ENCODE results near the gene RPRD1A. TPM values are rescaled to one million over a fixed set of nuclear protein-coding genes. Genes with fewer than 3 reads are reported as not detected.
"Not testable (repeated sequence)": the region's sequence is repeated elsewhere in the genome, so short reads cannot be mapped to it uniquely, and the experiment has no call there.

RPRD1A gene, protein sequence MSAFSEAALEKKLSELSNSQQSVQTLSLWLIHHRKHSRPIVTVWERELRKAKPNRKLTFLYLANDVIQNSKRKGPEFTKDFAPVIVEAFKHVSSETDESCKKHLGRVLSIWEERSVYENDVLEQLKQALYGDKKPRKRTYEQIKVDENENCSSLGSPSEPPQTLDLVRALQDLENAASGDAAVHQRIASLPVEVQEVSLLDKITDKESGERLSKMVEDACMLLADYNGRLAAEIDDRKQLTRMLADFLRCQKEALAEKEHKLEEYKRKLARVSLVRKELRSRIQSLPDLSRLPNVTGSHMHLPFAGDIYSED
- 34.4 and 34.5 TPM in 2 replicates for total RNA-seq

DNA sequence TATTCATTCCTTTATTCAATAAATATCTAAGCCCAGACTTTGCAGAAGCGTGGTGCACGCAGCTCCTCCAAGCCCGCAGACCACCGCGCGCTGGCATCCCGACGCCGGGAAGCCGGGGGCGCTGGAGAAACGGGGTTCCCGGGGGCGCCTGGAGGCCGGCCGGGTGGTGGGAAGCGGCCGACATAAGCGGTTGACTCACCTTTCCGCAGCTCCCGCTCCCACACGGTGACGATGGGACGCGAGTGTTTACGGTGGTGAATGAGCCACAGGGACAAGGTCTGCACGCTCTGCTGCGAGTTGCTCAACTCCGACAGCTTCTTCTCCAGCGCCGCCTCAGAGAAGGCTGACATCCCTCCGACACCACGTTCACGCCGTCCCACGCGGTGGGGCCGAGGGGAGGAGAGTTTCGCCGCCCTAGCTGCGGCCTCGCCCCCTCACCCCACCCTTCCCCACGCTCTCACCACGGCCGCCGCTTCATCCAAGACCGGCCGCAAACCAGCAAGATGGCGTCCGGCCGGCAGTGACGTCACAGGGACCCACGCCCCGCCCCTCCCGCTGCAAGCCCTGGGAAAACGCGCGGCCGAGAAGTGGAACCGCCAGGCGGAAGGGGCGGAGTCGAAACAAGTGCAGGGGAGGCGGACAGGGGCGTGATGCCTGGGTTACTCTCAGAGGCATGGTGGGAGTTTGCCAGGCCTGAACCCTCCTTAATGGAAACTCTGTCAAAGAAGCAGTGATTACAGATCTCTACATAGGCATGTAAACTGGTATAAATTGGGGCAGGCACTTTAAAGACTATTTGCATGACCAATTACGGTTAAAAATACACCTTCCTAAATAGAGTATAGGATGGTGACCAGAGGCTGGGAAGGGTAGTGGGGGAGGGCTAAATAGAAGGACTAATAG, at the start of gene RPRD1A:
RPRD1A (minus strand) TSS at position 505 of the 903 bp plus-strand sequence; CDS start at position 350, 155 bp downstream.
- DNase-seq (ENCODE audit: low read depth in 2 of 2): peak; percentile 84 to 95

DNA sequence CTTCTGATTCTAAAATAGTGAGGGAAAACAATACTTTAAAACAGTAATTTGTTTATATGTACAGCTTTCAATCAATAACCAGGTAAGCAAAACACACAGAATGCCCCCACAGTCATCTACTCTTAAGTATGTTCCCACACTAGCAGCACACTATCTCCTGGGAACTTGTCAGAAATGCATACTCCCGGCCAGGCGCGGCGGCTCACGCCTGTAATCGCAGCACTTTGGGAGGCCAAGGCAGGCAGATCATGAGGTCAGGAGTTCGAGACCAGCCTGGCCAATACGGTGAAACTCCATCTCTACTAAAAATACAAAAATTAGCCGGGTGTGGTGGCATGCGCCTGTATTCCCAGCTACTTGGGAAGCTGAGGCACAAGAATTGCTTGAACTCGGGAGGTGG, 49.4 kb upstream of the RPRD1A start:
- not testable (repeated sequence) for DNase-seq (ENCODE audit: low read depth in 2 of 2)

DNA sequence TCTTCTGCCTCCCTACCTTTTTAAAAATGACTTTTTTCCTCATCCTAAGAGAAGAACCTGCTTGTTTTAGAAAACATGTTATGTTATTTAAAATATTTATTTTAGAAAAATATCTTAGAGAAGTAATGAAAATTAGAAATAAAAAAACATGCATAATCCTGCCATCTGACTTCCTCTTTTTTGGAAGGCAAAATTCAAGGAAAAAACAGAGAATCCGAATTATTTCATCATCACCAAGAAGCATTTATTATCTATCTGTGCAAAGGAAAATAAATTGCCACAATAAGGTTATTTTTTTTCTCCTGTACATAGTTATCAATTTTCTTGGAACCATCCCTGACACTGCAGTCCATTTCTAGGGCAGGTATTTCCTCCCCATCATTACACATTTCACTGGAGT, 47.4 kb upstream of the RPRD1A start:
- DNase-seq (ENCODE audit: low read depth in 2 of 2): no peak

GRCh38 chr18:36114251-36114650, 46.9 kb upstream of the RPRD1A start:
- no peak for DNase-seq (ENCODE audit: low read depth in 2 of 2)

- no peak for DNase-seq (ENCODE audit: low read depth in 2 of 2)
These were observed 44.9 kb upstream of the RPRD1A start for GRCh38 chr18:36112302-36112701.

DNA sequence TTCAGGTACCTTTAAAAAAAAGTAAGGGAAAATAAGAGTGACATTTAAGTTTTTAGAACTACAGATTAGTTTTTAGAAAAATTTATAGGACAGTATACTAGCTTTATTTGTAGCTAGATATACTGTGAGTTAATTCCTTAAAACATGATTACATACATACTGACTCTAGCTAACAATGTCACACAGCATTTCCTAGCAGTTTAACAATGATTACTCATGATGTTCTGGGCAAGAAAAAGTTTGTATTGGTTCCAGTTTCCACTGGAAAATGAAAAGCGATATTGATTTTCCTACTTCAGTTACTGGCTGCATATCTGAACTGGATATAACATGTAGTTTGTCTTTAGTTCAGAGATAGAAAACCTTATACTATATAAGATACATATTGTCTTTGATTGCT, 42.4 kb upstream of the RPRD1A start:
- DNase-seq (ENCODE audit: low read depth in 2 of 2): no peak

DNA sequence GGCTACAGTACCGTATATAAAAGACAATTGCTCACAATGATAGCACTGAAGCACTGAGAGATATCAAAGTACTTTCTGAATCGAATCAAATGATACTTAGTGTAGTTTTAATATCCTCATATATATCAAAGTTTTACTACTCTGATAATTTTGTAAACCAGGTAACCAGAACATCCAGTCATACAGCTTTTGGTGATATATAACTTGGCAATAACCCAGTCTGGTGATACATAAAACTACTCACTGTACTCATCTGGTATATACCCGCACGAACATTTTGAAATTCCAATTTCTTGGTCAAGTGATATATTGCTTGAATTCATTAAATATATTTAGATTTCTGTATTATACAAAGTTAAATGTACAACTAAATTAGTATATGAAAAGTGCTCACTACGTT, 41.2 kb upstream of the RPRD1A start:
- no peak for DNase-seq (ENCODE audit: low read depth in 2 of 2)

DNA sequence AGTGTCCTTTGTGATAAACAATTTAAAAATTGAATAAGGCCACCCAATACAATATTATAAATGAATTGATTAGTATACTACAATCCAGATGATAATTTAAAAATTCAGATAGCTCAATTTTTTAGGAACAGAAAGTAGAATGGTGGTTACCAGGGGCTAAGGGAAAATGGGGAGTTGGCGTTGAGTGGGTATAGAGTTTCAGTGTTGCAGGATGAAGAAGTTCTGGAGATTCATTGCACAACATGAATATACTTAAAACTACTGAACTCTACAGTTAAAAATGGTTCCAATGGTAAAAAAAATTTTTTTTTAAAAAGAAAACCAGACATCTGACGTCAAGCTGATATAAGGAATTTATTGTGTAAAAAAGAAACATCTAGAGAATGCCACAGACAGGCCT, 40.8 kb upstream of the RPRD1A start:
- DNase-seq (ENCODE audit: low read depth in 2 of 2): no peak

GRCh38 chr18:36107477-36107876, 40.1 kb upstream of the RPRD1A start:
- no peak for DNase-seq (ENCODE audit: low read depth in 2 of 2)

DNA sequence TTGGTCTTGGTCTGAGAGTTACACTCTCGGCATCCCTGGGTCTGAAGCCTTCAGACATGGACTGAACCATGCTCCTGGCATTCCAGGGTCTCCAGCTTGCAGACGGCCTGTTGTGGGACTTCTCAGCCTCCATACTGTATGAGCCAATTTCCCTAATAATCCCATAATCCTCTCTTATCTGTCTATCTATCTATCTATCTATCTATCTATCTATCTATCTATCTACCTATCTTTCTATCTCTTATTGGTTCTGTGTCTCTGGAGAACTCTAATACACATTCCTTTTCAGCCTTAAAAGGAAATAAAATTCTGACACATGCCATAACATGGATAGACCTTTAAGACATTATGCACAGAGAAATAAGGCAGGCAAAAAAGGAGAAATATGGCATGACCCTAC, 37.4 kb upstream of the RPRD1A start:
- no peak for DNase-seq (ENCODE audit: low read depth in 2 of 2)

- no peak for DNase-seq (ENCODE audit: low read depth in 2 of 2)
These were observed 34.6 kb upstream of the RPRD1A start for GRCh38 chr18:36101943-36102342.

GRCh38 chr18:36099311-36099710, 32.0 kb upstream of the RPRD1A start:
- no peak for DNase-seq (ENCODE audit: low read depth in 2 of 2)

GRCh38 chr18:36096955-36097354, 29.6 kb upstream of the RPRD1A start:
- DNase-seq (ENCODE audit: low read depth in 2 of 2): no peak

- peak; percentile 64 to 82 for DNase-seq (ENCODE audit: low read depth in 2 of 2)
These were observed 28.7 kb upstream of the RPRD1A start for GRCh38 chr18:36095936-36096519.

DNA sequence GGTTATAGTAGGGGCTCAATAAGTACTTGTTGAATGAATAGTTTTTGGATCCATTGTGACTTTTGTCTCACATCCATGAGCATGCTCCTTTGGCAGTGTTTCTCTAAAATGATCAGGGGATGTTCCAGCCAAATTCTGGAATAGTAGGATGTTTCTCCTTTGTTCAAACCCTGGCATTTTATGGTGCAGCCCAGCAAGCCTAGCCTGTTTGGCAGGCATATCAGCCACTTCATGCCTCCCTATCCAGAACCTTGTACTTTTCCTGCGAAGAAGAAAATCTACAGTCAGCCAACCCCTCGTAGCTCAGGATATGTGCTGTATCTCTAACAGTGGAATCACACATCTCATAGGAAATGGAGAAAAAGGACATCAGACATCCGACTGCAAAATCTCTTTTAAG, 27.1 kb upstream of the RPRD1A start:
- no peak for DNase-seq (ENCODE audit: low read depth in 2 of 2)

DNA sequence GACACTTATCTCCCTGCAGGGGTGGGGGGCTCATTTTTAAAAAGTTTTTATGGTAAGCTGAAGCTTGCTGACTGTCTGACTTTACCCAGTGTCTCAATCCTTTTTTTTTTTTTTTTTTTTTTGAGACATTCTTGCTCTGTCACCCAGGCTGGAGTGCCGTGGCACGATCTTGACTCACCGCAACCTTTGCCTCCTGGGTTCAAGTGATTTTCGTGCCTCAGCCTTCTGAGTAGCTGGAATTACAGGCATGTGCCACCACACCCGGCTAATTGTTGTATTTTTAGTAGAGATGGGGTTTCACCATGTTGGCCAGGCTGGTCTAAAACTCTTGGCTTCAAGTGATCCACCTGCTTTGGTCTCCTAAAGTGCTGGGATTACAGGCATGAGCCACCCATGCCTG, 24.8 kb upstream of the RPRD1A start:
- DNase-seq (ENCODE audit: low read depth in 2 of 2): not testable (repeated sequence)

- DNase-seq (ENCODE audit: low read depth in 2 of 2): no peak
These were observed 21.6 kb upstream of the RPRD1A start for GRCh38 chr18:36089001-36089400.

DNA sequence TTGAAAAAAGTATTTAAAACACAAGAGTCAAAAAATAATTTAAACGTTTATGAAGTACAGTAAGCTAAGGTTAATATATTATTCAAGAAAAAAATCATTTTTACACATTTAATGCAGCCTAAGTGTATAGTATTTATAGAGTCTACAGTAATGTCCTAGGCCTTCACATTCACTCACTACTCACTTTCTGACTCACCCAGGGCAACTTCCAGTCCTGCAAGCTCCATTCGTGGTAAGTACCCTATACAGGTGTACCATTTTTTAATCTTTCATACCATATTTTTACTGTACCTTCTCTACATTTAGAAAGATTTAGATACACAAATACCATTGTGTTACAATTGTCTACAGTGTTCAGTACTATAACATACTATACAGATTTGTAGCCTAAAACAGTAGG, 20.9 kb upstream of the RPRD1A start:
- DNase-seq (ENCODE audit: low read depth in 2 of 2): no peak

- DNase-seq (ENCODE audit: low read depth in 2 of 2): no peak
These were observed 18.8 kb upstream of the RPRD1A start for GRCh38 chr18:36086186-36086585.

DNA sequence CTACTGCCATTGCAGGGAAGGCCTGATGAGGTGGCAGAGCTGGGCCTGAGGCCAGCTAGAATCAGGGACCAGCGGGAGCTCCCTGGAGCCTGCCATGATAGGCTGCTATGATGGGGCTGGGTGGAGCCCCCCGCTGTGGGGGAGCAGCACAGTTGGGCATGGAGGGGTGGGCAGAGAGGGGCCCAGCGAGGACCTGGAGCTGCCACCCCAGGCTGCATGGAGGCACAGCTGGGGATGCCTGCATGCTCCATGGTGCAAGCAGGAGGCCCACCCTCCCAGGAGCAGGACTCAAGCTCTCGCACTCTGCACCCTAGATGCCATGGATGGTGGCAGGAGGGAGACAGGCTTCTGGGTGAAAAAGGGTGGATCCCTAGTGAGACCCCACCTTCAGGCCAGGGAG, 17.8 kb upstream of the RPRD1A start:
- no peak for DNase-seq (ENCODE audit: low read depth in 2 of 2)

GRCh38 chr18:36083729-36084128, 16.4 kb upstream of the RPRD1A start:
- DNase-seq (ENCODE audit: low read depth in 2 of 2): no peak

DNA sequence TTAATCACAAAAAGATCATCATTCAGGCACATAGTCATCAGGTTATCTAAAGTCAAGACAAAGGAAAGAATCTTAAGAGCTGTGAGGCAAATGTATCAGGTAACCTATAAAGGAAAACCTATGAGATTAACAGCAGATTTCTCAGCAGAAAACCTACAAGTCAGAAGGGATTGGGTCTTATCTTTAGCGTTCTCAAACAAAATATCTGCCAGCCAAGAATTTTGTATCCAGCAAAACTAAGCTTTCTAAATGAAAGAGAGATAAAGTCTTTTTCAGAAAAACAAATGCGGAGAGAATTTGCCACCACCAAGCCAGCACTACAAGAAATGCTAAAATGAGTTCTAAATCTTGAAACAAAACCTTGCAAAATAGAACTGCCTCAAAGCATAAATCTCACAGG, 13.8 kb upstream of the RPRD1A start:
- DNase-seq (ENCODE audit: low read depth in 2 of 2): not testable (repeated sequence)

All from dermis microvascular lymphatic vessel endothelial cell (primary cell).